ENCODE measurements around the gene PPP6R3.

DNA sequence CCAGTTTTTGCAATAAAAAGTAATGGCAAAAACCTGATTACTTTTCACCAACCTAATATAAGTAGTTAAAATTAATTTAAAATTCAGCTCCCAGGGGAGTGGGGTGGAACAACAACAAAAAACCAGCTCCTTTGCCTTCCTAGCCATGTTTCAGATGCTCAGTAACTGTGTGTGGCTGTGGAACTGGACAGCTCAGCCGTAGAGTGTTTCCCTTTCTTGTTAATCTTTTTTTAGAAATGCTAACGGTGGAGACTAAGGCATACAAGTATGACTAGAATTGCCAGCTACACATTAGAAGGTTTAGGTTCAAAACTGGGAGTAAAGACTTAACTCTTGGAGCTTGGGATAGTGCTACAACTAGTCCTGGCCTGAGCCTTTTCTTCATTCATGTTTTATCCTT is 45.0 kb downstream of the PPP6R3 start:
- no peak for TF ChIP-seq POLR2A (IDR thresholded peaks at IDR 0.05)
- TF ChIP-seq, protein P1, sequence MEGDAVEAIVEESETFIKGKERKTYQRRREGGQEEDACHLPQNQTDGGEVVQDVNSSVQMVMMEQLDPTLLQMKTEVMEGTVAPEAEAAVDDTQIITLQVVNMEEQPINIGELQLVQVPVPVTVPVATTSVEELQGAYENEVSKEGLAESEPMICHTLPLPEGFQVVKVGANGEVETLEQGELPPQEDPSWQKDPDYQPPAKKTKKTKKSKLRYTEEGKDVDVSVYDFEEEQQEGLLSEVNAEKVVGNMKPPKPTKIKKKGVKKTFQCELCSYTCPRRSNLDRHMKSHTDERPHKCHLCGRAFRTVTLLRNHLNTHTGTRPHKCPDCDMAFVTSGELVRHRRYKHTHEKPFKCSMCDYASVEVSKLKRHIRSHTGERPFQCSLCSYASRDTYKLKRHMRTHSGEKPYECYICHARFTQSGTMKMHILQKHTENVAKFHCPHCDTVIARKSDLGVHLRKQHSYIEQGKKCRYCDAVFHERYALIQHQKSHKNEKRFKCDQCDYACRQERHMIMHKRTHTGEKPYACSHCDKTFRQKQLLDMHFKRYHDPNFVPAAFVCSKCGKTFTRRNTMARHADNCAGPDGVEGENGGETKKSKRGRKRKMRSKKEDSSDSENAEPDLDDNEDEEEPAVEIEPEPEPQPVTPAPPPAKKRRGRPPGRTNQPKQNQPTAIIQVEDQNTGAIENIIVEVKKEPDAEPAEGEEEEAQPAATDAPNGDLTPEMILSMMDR (IDR thresholded peaks at IDR 0.05), result no peak

Measured in esophagus squamous epithelium (tissue), 4 donors.